ENCODE results near the gene HPN. TPM values are rescaled to one million over a fixed set of nuclear protein-coding genes. Genes with fewer than 3 reads are reported as not detected.

Gene HPN
- total RNA-seq, 3 donors from 2014 or later (not counting 1 experiment from before 2014, with no cell fraction given): not detected

DNA sequence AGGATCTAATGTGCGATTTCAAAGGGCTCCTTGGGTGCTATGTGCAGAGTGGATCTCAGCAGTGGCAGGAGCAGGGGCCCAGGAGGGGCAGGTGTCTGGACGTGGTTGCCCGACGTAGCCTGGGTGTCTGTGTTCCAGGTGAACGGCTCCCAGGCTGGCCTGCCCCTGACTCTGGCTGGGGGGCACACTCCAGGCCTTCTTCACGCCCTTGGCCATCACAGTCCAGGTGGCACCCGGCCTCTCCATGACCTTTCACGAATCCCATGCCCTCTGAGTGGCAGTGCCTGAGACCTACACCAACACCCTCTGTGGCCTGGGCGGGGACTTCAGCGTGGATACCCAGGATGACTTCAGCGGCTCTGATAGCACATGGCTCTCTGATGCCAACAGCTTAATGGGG lies 62.8 kb downstream of the HPN start:
- Mint-ChIP-seq H3K4me3 (no peak overlapping the region), H3K36me3 (no peaks in the 10 kb centered on the region), H3K9me3 (no peaks in the 10 kb centered on the region), H3K27me3 (ENCODE audit: low read depth in 2 of 2) (peaks cover 0 to 6% of the 10 kb centered on the region in 2 donors), H3K4me1 (no peaks in the 10 kb centered on the region), H3K27ac (no peak overlapping the region)
- intact Hi-C loops (cut with micrococcal nuclease): no loop called here
- TF ChIP-seq, protein P1, sequence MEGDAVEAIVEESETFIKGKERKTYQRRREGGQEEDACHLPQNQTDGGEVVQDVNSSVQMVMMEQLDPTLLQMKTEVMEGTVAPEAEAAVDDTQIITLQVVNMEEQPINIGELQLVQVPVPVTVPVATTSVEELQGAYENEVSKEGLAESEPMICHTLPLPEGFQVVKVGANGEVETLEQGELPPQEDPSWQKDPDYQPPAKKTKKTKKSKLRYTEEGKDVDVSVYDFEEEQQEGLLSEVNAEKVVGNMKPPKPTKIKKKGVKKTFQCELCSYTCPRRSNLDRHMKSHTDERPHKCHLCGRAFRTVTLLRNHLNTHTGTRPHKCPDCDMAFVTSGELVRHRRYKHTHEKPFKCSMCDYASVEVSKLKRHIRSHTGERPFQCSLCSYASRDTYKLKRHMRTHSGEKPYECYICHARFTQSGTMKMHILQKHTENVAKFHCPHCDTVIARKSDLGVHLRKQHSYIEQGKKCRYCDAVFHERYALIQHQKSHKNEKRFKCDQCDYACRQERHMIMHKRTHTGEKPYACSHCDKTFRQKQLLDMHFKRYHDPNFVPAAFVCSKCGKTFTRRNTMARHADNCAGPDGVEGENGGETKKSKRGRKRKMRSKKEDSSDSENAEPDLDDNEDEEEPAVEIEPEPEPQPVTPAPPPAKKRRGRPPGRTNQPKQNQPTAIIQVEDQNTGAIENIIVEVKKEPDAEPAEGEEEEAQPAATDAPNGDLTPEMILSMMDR (IDR thresholded peaks at IDR 0.05): no peak
- no peaks in the 10 kb centered on the region for H3K4me1 ChIP-seq (ENCODE audit: control insufficient read depth, insufficient read depth, low read length)
- ATAC-seq (no peak), DNase-seq (no peak)
- H3K4me3 ChIP-seq (ENCODE audit: low read length): no peak overlapping the region
- peaks cover 5% of the 10 kb centered on the region for H3K9me3 ChIP-seq (ENCODE audit: control insufficient read depth, insufficient read depth, low read length)
- H3K36me3 ChIP-seq (ENCODE audit: control insufficient read depth, insufficient read depth, low read length): no peaks in the 10 kb centered on the region
- 90% methylated on average over 11 of the region's 11 CpGs for WGBS (ENCODE audit: insufficient coverage)
- no peak overlapping the region for H3K27ac ChIP-seq (ENCODE audit: low read length)
- no peaks in the 10 kb centered on the region for H3K27me3 ChIP-seq (ENCODE audit: control insufficient read depth, insufficient read depth, low read length)

DNA sequence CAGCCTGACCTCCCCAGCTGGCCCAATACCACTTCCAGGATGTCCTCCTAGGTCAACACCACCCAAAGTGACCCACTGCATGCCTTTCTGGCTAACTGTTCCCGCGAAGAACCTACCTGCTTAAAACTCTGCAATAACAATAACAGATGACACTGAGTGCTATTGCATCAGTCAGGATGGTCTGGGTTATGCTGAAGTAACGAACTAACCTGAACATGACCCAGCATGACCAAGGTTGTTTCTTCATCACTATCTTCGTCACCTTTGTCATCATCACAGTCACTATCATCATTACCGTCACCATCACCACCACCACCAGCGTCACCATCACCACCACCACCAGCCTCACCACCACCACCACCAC lies 63.5 kb downstream of the HPN start:
- 92% methylated on average over 6 of the region's 6 CpGs for WGBS (ENCODE audit: insufficient coverage)
- Histone ChIP-seq H3K4me3 (ENCODE audit: low read length) (no peak overlapping the region), H3K36me3 (ENCODE audit: control insufficient read depth, insufficient read depth, low read length) (no peaks in the 10 kb centered on the region), H3K27me3 (ENCODE audit: control insufficient read depth, insufficient read depth, low read length) (no peaks in the 10 kb centered on the region), H3K9me3 (ENCODE audit: control insufficient read depth, insufficient read depth, low read length) (peaks cover 5% of the 10 kb centered on the region), H3K27ac (ENCODE audit: low read length) (no peak overlapping the region), H3K4me1 (ENCODE audit: control insufficient read depth, insufficient read depth, low read length) (no peaks in the 10 kb centered on the region)
- Mint-ChIP-seq H3K4me1 (no peaks in the 10 kb centered on the region), H3K27me3 (ENCODE audit: low read depth in 2 of 2) (peaks cover 0 to 6% of the 10 kb centered on the region in 2 donors), H3K27ac (no peak overlapping the region), H3K36me3 (no peaks in the 10 kb centered on the region), H3K9me3 (no peaks in the 10 kb centered on the region), H3K4me3 (no peak overlapping the region)
- intact Hi-C loops (cut with micrococcal nuclease): no loop called here
- ATAC-seq (peak in 1 of 3 donors; percentile 26), DNase-seq (no peak)
- TF ChIP-seq, protein P1 (IDR thresholded peaks at IDR 0.05): no peak

DNA sequence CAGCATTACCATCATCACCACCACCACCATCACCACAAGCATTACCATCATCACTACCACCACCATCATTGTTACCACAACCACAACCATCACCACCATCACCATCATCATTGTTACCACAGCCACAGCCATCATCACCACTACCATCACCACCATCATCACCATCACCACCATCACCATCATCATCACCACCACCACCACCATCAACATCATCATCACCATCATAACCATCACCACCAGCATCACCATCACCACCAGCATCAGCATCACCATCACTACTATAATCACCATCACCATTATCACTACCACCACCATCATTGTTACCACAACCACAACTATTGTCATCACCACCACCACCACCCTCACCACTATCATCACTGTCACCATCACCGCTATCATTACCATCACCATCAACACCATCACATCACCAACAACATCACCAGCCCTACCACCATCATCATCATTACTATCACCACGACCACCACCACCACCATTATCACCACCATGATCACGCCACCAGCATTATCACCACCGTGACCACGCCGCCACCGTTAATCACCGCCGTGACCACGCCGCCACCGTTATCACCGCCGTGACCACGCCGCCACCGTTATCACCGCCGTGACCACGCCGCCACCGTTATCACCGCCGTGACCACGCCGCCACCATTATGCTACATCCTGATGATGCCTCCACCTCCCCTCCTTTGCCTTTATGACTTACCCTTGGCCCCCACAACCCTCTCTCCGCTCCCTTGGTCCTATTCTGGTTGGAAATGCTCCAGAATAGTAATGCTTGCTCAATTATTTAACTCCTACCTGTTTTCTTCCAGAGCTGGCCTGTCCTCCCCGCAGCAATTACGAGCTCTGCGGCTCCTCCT lies 64.1 kb downstream of the HPN start:
- no peaks in the 10 kb centered on the region for H3K27me3 ChIP-seq (ENCODE audit: control insufficient read depth, insufficient read depth, low read length)
- H3K27ac ChIP-seq (ENCODE audit: low read length): no peak overlapping the region
- Mint-ChIP-seq H3K27ac (no peak overlapping the region), H3K27me3 (ENCODE audit: low read depth in 2 of 2) (peaks cover 0 to 6% of the 10 kb centered on the region in 2 donors), H3K9me3 (no peaks in the 10 kb centered on the region), H3K4me3 (no peak overlapping the region), H3K36me3 (no peaks in the 10 kb centered on the region), H3K4me1 (no peaks in the 10 kb centered on the region)
- H3K4me1 ChIP-seq (ENCODE audit: control insufficient read depth, insufficient read depth, low read length): no peaks in the 10 kb centered on the region
- H3K36me3 ChIP-seq (ENCODE audit: control insufficient read depth, insufficient read depth, low read length): no peaks in the 10 kb centered on the region
- H3K4me3 ChIP-seq (ENCODE audit: low read length): no peak overlapping the region
- ATAC-seq (peak in 2 of 3 donors; percentile 21 to 42), DNase-seq (no peak)
- TF ChIP-seq, protein P1 (IDR thresholded peaks at IDR 0.05): no peak
- peaks cover 5% of the 10 kb centered on the region for H3K9me3 ChIP-seq (ENCODE audit: control insufficient read depth, insufficient read depth, low read length)
- WGBS (ENCODE audit: insufficient coverage): 90% methylated on average over 30 of the region's 30 CpGs
- intact Hi-C loops (cut with micrococcal nuclease): no loop called here

DNA sequence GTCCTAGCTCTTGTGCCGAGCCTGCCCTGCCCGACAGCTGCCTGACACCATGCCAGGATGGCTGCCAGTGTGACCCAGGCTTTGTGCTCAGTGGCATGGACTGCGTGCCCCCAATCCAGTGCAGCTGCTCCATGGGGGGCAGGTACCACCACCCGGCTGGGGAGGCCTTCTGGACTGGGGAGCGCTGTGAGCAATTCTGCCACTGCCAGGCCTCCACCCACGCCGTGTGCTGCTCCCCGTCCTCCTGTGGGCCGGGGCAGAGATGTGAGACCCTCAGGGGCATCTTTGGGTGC lies 64.7 kb downstream of the HPN start:
- no peaks in the 10 kb centered on the region for H3K27me3 ChIP-seq (ENCODE audit: control insufficient read depth, insufficient read depth, low read length)
- H3K36me3 ChIP-seq (ENCODE audit: control insufficient read depth, insufficient read depth, low read length): no peaks in the 10 kb centered on the region
- Mint-ChIP-seq H3K36me3 (no peaks in the 10 kb centered on the region), H3K4me3 (no peak overlapping the region), H3K9me3 (no peaks in the 10 kb centered on the region), H3K27me3 (ENCODE audit: low read depth in 2 of 2) (peaks cover 0 to 6% of the 10 kb centered on the region in 2 donors), H3K4me1 (no peaks in the 10 kb centered on the region), H3K27ac (no peak overlapping the region)
- DNase-seq: no peak
- H3K4me3 ChIP-seq (ENCODE audit: low read length): no peak overlapping the region
- no peaks in the 10 kb centered on the region for H3K4me1 ChIP-seq (ENCODE audit: control insufficient read depth, insufficient read depth, low read length)
- peaks cover 5% of the 10 kb centered on the region for H3K9me3 ChIP-seq (ENCODE audit: control insufficient read depth, insufficient read depth, low read length)
- intact Hi-C loops (cut with micrococcal nuclease): no loop called here
- ATAC-seq: no peak
- TF ChIP-seq, protein P1 (IDR thresholded peaks at IDR 0.05): no peak
- no peak overlapping the region for H3K27ac ChIP-seq (ENCODE audit: low read length)
- 95% methylated on average over 9 of the region's 9 CpGs for WGBS (ENCODE audit: insufficient coverage)
